Stimulated activated naive CD8-positive, alpha-beta T cell treated with anti-CD3 and anti-CD28 coated beads, Interleukin-15, amount 100 ng/mL, for 72 hours (primary cell): Measurements from ENCODE around the gene CACNA1E.

ENCODE experiments used
- ATAC-seq: fragments of 150-1000 bp; cut with Tn5 transposase; 2 replicates; pipeline ENCODE4 v1.10.0; 2021; ENCODE audit warnings: mild to moderate bottlenecking, moderate library complexity
- DNase-seq, 2 donors: peaks; one replicate each; pipeline ENCODE4 v3.0.0; 2021 to 2022
- H3K27ac Mint-ChIP-seq, 2 donors: one replicate each; pipeline ENCODE4 v1.8.0; 2022; ENCODE audit warnings: mild to moderate bottlenecking in 2 of 2, mixed read lengths in 2 of 2, moderate library complexity in 2 of 2
- H3K27me3 Mint-ChIP-seq: one replicate; pipeline ENCODE4 v1.8.0; 2022; ENCODE audit warnings: mixed read lengths
- H3K4me1 Mint-ChIP-seq: one replicate; pipeline ENCODE4 v1.8.0; 2022; ENCODE audit warnings: mild to moderate bottlenecking, mixed read lengths
- H3K4me3 Mint-ChIP-seq, 2 donors: one replicate each; pipeline ENCODE4 v1.8.0; 2022; ENCODE audit warnings: mild to moderate bottlenecking in 2 of 2, mixed read lengths in 2 of 2, moderate library complexity in 1 of 2
- H3K9me3 Mint-ChIP-seq, 2 donors: one replicate each; pipeline ENCODE4 v1.8.0; 2022; ENCODE audit warnings: mixed read lengths in 2 of 2

The CACNA1E gene

DNA sequence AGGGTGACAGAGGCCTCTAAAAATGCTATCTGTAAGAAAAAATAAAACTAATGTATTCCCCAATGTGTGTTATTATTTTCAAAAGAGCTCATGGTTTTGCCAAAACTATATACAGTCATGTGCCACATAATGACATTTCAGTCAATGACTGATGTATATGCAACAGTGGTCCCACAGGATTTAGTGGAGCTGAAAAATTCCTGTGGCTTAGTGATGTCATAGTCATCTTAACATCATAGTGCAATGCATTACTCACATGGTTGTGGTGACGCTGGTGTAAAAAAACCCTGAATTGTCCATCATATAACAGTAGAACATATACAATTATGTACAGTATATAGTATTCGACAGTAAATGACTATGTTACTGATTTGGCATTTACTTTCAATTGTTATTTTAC is 172.4 kb downstream of the CACNA1E start:
- peaks cover 22% of the 10 kb centered on the region for H3K27me3 Mint-ChIP-seq
- ATAC-seq (no peak), DNase-seq (no peak)
- H3K4me3 Mint-ChIP-seq, result no peak overlapping the region
- H3K9me3 Mint-ChIP-seq, result no peaks in the 10 kb centered on the region
- no peak overlapping the region for H3K27ac Mint-ChIP-seq
- no peaks in the 10 kb centered on the region for H3K4me1 Mint-ChIP-seq

GRCh38 chr1:181656491-181656890 is 173.2 kb downstream of the CACNA1E start:
- no peak for DNase-seq
- Mint-ChIP-seq H3K9me3 (no peaks in the 10 kb centered on the region), H3K27me3 (peaks cover 28% of the 10 kb centered on the region), H3K27ac (no peak overlapping the region), H3K4me3 (no peak overlapping the region), H3K4me1 (no peaks in the 10 kb centered on the region)
- ATAC-seq, result no peak

GRCh38 chr1:181658581-181658980 is 175.3 kb downstream of the CACNA1E start:
- no peak overlapping the region for H3K4me3 Mint-ChIP-seq
- H3K4me1 Mint-ChIP-seq, result no peaks in the 10 kb centered on the region
- ATAC-seq, result no peak
- H3K27me3 Mint-ChIP-seq, result peaks cover 23% of the 10 kb centered on the region
- H3K27ac Mint-ChIP-seq, result no peak overlapping the region
- H3K9me3 Mint-ChIP-seq, result no peaks in the 10 kb centered on the region
- DNase-seq, result no peak

- H3K27me3 Mint-ChIP-seq, result peaks cover 23% of the 10 kb centered on the region
- ATAC-seq (no peak), DNase-seq (no peak)
- no peaks in the 10 kb centered on the region for H3K4me1 Mint-ChIP-seq
- H3K27ac Mint-ChIP-seq, result no peak overlapping the region
- no peaks in the 10 kb centered on the region for H3K9me3 Mint-ChIP-seq
- H3K4me3 Mint-ChIP-seq, result no peak overlapping the region
These were observed 176.1 kb downstream of the CACNA1E start for GRCh38 chr1:181659321-181659957.

GRCh38 chr1:181660621-181661020 is 177.3 kb downstream of the CACNA1E start:
- DNase-seq (no peak), ATAC-seq (no peak)
- no peaks in the 10 kb centered on the region for H3K9me3 Mint-ChIP-seq
- no peaks in the 10 kb centered on the region for H3K4me1 Mint-ChIP-seq
- H3K4me3 Mint-ChIP-seq, result no peak overlapping the region
- H3K27ac Mint-ChIP-seq, result no peak overlapping the region
- H3K27me3 Mint-ChIP-seq, result peaks cover 23% of the 10 kb centered on the region

GRCh38 chr1:181661569-181661968 is 178.3 kb downstream of the CACNA1E start:
- ATAC-seq, result no peak
- Mint-ChIP-seq H3K4me3 (no peak overlapping the region), H3K4me1 (no peaks in the 10 kb centered on the region), H3K27me3 (peaks cover 23% of the 10 kb centered on the region), H3K27ac (no peak overlapping the region), H3K9me3 (no peaks in the 10 kb centered on the region)
- no peak for DNase-seq

- ATAC-seq (no peak), DNase-seq (no peak)
- Mint-ChIP-seq H3K27me3 (peaks cover 23% of the 10 kb centered on the region), H3K9me3 (no peaks in the 10 kb centered on the region), H3K27ac (no peak overlapping the region), H3K4me3 (no peak overlapping the region), H3K4me1 (no peaks in the 10 kb centered on the region)
These were observed 179.3 kb downstream of the CACNA1E start for GRCh38 chr1:181662606-181663005.

GRCh38 chr1:181664543-181664942 is 181.2 kb downstream of the CACNA1E start:
- Mint-ChIP-seq H3K4me1 (no peaks in the 10 kb centered on the region), H3K27me3 (peaks cover 21% of the 10 kb centered on the region), H3K27ac (peak overlapping the region in 1 of 2 donors; percentile 48), H3K9me3 (no peaks in the 10 kb centered on the region), H3K4me3 (no peak overlapping the region)
- ATAC-seq (no peak), DNase-seq (no peak)

GRCh38 chr1:181669246-181669645 is 185.9 kb downstream of the CACNA1E start:
- H3K4me1 Mint-ChIP-seq, result no peaks in the 10 kb centered on the region
- H3K9me3 Mint-ChIP-seq, result peaks cover 0 to 6% of the 10 kb centered on the region in 2 donors
- ATAC-seq (no peak), DNase-seq (no peak)
- no peak overlapping the region for H3K27ac Mint-ChIP-seq
- H3K4me3 Mint-ChIP-seq, result no peak overlapping the region
- peaks cover 19% of the 10 kb centered on the region for H3K27me3 Mint-ChIP-seq

- DNase-seq, result no peak
- H3K9me3 Mint-ChIP-seq, result peaks cover 0 to 6% of the 10 kb centered on the region in 2 donors
- no peaks in the 10 kb centered on the region for H3K4me1 Mint-ChIP-seq
- peaks cover 38% of the 10 kb centered on the region for H3K27me3 Mint-ChIP-seq
- no peak overlapping the region for H3K4me3 Mint-ChIP-seq
- ATAC-seq, result no peak
- H3K27ac Mint-ChIP-seq, result no peak overlapping the region
These were observed 191.3 kb downstream of the CACNA1E start for GRCh38 chr1:181674617-181675016.

GRCh38 chr1:181675091-181675917 is 192.0 kb downstream of the CACNA1E start:
- peaks cover 0 to 6% of the 10 kb centered on the region in 2 donors for H3K9me3 Mint-ChIP-seq
- H3K27me3 Mint-ChIP-seq, result peaks cover 39% of the 10 kb centered on the region
- no peaks in the 10 kb centered on the region for H3K4me1 Mint-ChIP-seq
- no peak overlapping the region for H3K27ac Mint-ChIP-seq
- ATAC-seq (no peak), DNase-seq (no peak)
- H3K4me3 Mint-ChIP-seq, result no peak overlapping the region

DNA sequence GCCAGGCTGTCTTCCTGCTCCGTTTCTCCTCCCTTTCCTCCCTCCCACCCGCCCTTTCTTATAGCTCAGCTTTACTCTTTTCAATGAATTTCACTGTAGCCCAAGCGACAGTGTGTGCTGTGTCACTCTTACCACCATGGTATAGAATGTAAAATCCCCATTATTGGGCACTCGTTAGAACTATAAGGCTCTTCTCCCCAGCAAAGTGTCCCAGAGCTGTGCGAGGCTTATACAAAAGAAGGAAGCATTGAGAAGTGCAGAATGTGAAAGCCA is 192.5 kb downstream of the CACNA1E start:
- no peak overlapping the region for H3K4me3 Mint-ChIP-seq
- DNase-seq, result no peak
- H3K9me3 Mint-ChIP-seq, result peaks cover 0 to 6% of the 10 kb centered on the region in 2 donors
- no peak for ATAC-seq
- no peak overlapping the region for H3K27ac Mint-ChIP-seq
- peaks cover 44% of the 10 kb centered on the region for H3K27me3 Mint-ChIP-seq
- no peaks in the 10 kb centered on the region for H3K4me1 Mint-ChIP-seq

DNA sequence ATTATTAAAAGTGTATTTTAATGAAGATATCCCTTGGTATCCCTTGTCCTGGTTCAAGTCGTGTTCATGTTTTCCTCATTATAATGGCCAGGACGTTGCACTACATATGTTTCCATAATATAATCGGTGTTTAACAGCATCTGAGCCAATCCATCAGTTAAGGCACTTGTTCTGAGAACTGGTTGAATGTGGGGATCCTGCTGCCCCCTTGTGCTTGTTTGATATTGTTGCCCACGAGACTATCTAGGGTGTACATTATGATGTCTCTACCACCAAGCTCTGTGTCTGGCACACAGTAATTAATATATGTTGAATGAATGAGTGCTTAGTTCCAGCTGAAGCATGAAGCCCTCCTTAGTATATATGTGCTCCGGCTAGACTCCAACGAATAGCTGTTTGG is 193.0 kb downstream of the CACNA1E start:
- peak; percentile 50 for ATAC-seq
- peaks cover 0 to 6% of the 10 kb centered on the region in 2 donors for H3K9me3 Mint-ChIP-seq
- no peak for DNase-seq
- H3K4me3 Mint-ChIP-seq, result no peak overlapping the region
- no peak overlapping the region for H3K27ac Mint-ChIP-seq
- H3K4me1 Mint-ChIP-seq, result no peaks in the 10 kb centered on the region
- peaks cover 48% of the 10 kb centered on the region for H3K27me3 Mint-ChIP-seq

- Mint-ChIP-seq H3K9me3 (no peaks in the 10 kb centered on the region), H3K27ac (no peak overlapping the region), H3K4me1 (no peaks in the 10 kb centered on the region), H3K4me3 (no peak overlapping the region), H3K27me3 (peaks cover 36% of the 10 kb centered on the region)
- no peak for ATAC-seq
- no peak for DNase-seq
These were observed 197.0 kb downstream of the CACNA1E start for GRCh38 chr1:181680332-181680731.

- H3K9me3 Mint-ChIP-seq, result no peaks in the 10 kb centered on the region
- peaks cover 33% of the 10 kb centered on the region for H3K27me3 Mint-ChIP-seq
- H3K4me1 Mint-ChIP-seq, result no peaks in the 10 kb centered on the region
- no peak overlapping the region for H3K4me3 Mint-ChIP-seq
- no peak for DNase-seq
- H3K27ac Mint-ChIP-seq, result no peak overlapping the region
- ATAC-seq, result no peak
These were observed 197.6 kb downstream of the CACNA1E start for GRCh38 chr1:181680871-181681270.

DNA sequence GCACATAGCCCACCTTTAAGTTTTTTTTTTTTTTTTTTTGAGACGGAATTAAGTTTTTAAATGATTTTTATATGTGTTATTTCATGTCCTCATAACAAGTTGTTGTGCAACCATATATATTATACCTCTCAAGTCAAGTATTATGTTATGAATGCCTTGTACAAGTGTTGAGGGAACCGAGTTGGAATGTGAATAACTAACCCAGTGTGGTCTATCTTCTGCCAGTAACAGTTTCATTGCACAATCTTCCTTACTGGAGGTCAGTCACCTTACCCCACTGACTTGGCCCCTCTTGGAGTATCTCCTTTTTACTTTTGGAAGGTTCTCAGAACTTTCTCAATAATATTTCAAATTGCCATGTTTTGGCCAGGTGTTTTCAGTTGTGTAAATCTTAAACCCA is 201.9 kb downstream of the CACNA1E start:
- Mint-ChIP-seq H3K27ac (no peak overlapping the region), H3K4me3 (no peak overlapping the region), H3K27me3 (peaks cover 33% of the 10 kb centered on the region), H3K9me3 (no peaks in the 10 kb centered on the region), H3K4me1 (no peaks in the 10 kb centered on the region)
- no peak for DNase-seq
- no peak for ATAC-seq

DNA sequence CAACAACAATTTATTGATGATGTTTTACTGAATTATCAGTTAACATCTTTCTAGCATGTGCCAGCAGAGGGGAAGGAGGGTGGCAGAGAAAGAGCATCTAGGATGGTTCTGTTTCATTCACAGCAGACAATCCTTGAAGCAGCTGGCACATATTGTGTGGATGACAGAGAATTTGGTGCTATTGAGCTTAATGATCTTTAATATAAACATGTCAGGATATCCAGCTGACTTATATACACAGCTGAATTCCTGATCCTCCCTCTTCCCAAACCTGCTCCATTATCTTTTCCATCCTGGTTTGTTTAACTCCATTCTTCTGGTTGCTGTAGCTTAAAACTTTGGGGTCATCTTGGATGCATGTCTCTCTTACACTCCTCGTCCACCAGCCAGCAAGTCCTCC is 218.6 kb downstream of the CACNA1E start:
- H3K27me3 Mint-ChIP-seq, result peaks cover 21% of the 10 kb centered on the region
- no peak for ATAC-seq

More for the DNA sequence above, 218.6 kb downstream of the CACNA1E start:
- Mint-ChIP-seq H3K9me3 (no peaks in the 10 kb centered on the region), H3K4me3 (no peak overlapping the region), H3K4me1 (no peaks in the 10 kb centered on the region), H3K27ac (no peak overlapping the region)
- no peak for DNase-seq
